HepG2 (cell line): ENCODE measurements around the gene SNX9. TPM values are rescaled to one million over a fixed set of nuclear protein-coding genes. Genes with fewer than 3 reads are reported as not detected.
A peak's percentile ranks its signal among the peaks of the same experiment; 100 is the strongest.

Experiments
- ATAC-seq: fragments of 200-7000 bp; cut with Tn5 transposase; 3 replicates; pipeline ENCODE4 v1.9.1; 2020; ENCODE audit warnings: mild to moderate bottlenecking, moderate library complexity
- BruUV-seq: library from RNA; stranded (reverse); fragments of 400-500 nt; replicated peaks from 2 replicates; lab custom pipeline; 2021; lab: Mats Ljungman, UMichigan
- CTCF ChIA-PET: fragments of 300-600 bp; formaldehyde crosslinking; extraction: SDS; loops from one replicate; lab custom pipeline; 2021; ENCODE audit warnings: low total read pairs, inconsistent platforms, low intra/inter-chr PET ratio; lab: Yijun Ruan, JAX
- POLR2A ChIA-PET: fragments of 350-600 bp; sonication (Branson Sonifier 250); formaldehyde crosslinking; loops from one replicate; lab custom pipeline; 2020; ENCODE audit warnings: antibody characterized with exemption, inconsistent platforms; lab: Yijun Ruan, JAX
- DNase-seq: peaks from one replicate; pipeline ENCODE4 v3.0.0-alpha.2; 2015; ENCODE audit warnings: low spot score
- FAIRE-seq: peaks from 3 replicates; lab custom pipeline; 2011; peaks lifted over from hg19 to GRCh38; lab: Jason Lieb, UNC
- H2AFZ ChIP-seq: one replicate; pipeline ENCODE4 v1.6.1; 2011; ENCODE audit warnings: low read length, inconsistent platforms
- H3K27ac ChIP-seq: fragments of 300-600 bp; 3 replicates; pipeline ENCODE4 v1.8.0; 2011; ENCODE audit warnings: mixed run types, mild to moderate bottlenecking, mixed read lengths, low read length, inconsistent platforms; ENCODE audit not compliant: insufficient read depth; ENCODE audit errors: extremely low read length
- H3K27me3 ChIP-seq, 2 experiments: fragments of 200-600 bp in 1 of 2; 2 replicates in 1 of 2; 3 replicates in 1 of 2; pipeline versions ENCODE4 v1.6.0 to v1.8.0; 2011; ENCODE audit warnings: low read length in 2 of 2, mild to moderate bottlenecking in 2 of 2, moderate library complexity in 2 of 2, inconsistent platforms in 1 of 2; ENCODE audit not compliant: insufficient read depth in 2 of 2, control insufficient read depth in 1 of 2
- H3K36me3 ChIP-seq, 2 experiments: fragments of 200-600 bp in 1 of 2; replicated peaks in 1 of 2; 2 replicates in 1 of 2; 3 replicates in 1 of 2; pipeline versions ENCODE4 v1.5.1 to v1.8.0; 2011; ENCODE audit warnings: low read length in 2 of 2, inconsistent platforms in 1 of 2; ENCODE audit not compliant: insufficient read depth in 2 of 2, control insufficient read depth in 1 of 2
- H3K4me1 ChIP-seq: 2 replicates; pipeline ENCODE4 v1.5.1; 2012; ENCODE audit warnings: low read length, inconsistent platforms; ENCODE audit not compliant: insufficient read depth
- H3K4me2 ChIP-seq: 2 replicates; pipeline ENCODE4 v1.6.0; 2011; ENCODE audit warnings: low read depth, low read length, inconsistent platforms
- H3K4me3 ChIP-seq, 3 experiments: fragments of 200-600 bp in 1 of 3; sonication (generic), shearing (Covaris generic) in 1 of 3; replicated peaks in 1 of 3; 2 replicates each; pipeline ENCODE4 v1.5.1; 2011 to 2016; ENCODE audit warnings: low read length in 3 of 3, inconsistent platforms in 2 of 3, low read depth in 2 of 3, mild to moderate bottlenecking in 2 of 3, control low read depth in 1 of 3, mixed read lengths in 1 of 3; ENCODE audit not compliant: insufficient read depth in 1 of 3
- H3K79me2 ChIP-seq: one replicate; pipeline ENCODE4 v1.6.1; 2011; ENCODE audit warnings: low read length, inconsistent platforms; ENCODE audit not compliant: insufficient read depth
- H3K9ac ChIP-seq: 2 replicates; pipeline ENCODE4 v1.6.0; 2011; ENCODE audit warnings: mild to moderate bottlenecking, low read depth, low read length, inconsistent platforms; ENCODE audit not compliant: insufficient read depth
- H3K9me3 ChIP-seq: 2 replicates; pipeline ENCODE4 v1.5.1; 2012; ENCODE audit warnings: mild to moderate bottlenecking, low read length
- H4K20me1 ChIP-seq: 2 replicates; pipeline ENCODE4 v1.6.0; 2011; ENCODE audit warnings: inconsistent platforms, mild to moderate bottlenecking, low read length, moderate library complexity; ENCODE audit not compliant: insufficient read depth
- AKAP8 ChIP-seq: sonication (generic); formaldehyde crosslinking; IDR thresholded peaks from 2 replicates; pipeline ENCODE4 v1.5.1; 2020; ENCODE audit warnings: mild to moderate bottlenecking, missing genetic modification reagents
- ELF1 ChIP-seq: sonication (generic); formaldehyde crosslinking; IDR thresholded peaks from 2 replicates; pipeline ENCODE4 v1.4.0; 2020; ENCODE audit warnings: missing genetic modification reagents
- HCFC1 ChIP-seq: fragments of 150-350 bp; IDR thresholded peaks from 2 replicates; pipeline ENCODE4 v1.6.1; 2014; ENCODE audit warnings: low read depth, low read length
- HHEX ChIP-seq: IDR thresholded peaks from 2 replicates; pipeline ENCODE4 v1.6.1; 2016; ENCODE audit warnings: control low read depth
- MAFG ChIP-seq: sonication (generic); formaldehyde crosslinking; IDR thresholded peaks from 2 replicates; pipeline ENCODE4 v1.5.1; 2020; ENCODE audit warnings: mild to moderate bottlenecking, missing genetic modification reagents
- RBFOX2 ChIP-seq: fragments of 200-400 bp; formaldehyde crosslinking; IDR thresholded peaks from 2 replicates; pipeline ENCODE4 v1.6.1; 2017; ENCODE audit warnings: low read depth, mild to moderate bottlenecking, low read length
- SAP130 ChIP-seq: IDR thresholded peaks from 2 replicates; pipeline ENCODE4 v1.6.1; 2016; ENCODE audit warnings: low read depth
- SOX5 ChIP-seq: IDR thresholded peaks from 2 replicates; pipeline ENCODE4 v1.6.1; 2016; ENCODE audit warnings: borderline replicate concordance
- SRF ChIP-seq: IDR thresholded peaks from 2 replicates; pipeline ENCODE4 v1.6.1; 2011; ENCODE audit warnings: mild to moderate bottlenecking, low read depth, low read length, moderate library complexity
- ZNF12 ChIP-seq: sonication (generic); formaldehyde crosslinking; IDR thresholded peaks from 2 replicates; pipeline ENCODE4 v1.5.0; 2020; ENCODE audit warnings: missing genetic modification reagents
- ZNF235 ChIP-seq: sonication (generic); formaldehyde crosslinking; IDR thresholded peaks from 2 replicates; pipeline ENCODE4 v1.8.1; 2023; ENCODE audit warnings: mild to moderate bottlenecking, missing genetic modification reagents, borderline replicate concordance
- WGBS: methylation state at CpG from one replicate; pipeline ENCODE4 v1.1.6; 2017; ENCODE audit warnings: low lambda C conversion rate; 5-methylcytosine and 5-hydroxymethylcytosine counted together
- in situ Hi-C: cut with HindIII; loops from 2 replicates; pipeline ENCODE4 v1.10.0; 2017; ENCODE audit warnings: low pct_unique_long_range_greater_than_20kb; ENCODE audit not compliant: extremely low pct_ligation_motif_present
- intact Hi-C: fragments of 100-400 bp; cut with micrococcal nuclease; formaldehyde crosslinking; loops from one replicate; pipeline ENCODE4 v1.10.0; 2022; ENCODE audit not compliant: unreplicated experiment
- polyA plus RNA-seq, 8 experiments: library from polyadenylated mRNA; depleted of rRNA in 3 of 8; stranded (reverse) in 7 of 8; unstranded in 1 of 8; fragments of >200 nt; fragmentation: Illumina TruSeq in 4 of 8; extraction: Trizol in 4 of 8; gene quantifications; 2 replicates each; pipeline versions ENCODE4 v1.2.1 to v1.2.3, GENCODE V29; 2011 to 2016; ENCODE audit warnings: low read depth in 4 of 8, missing spikeins in 1 of 8, mixed read lengths in 1 of 8; ENCODE audit not compliant: insufficient read depth in 1 of 8
- total RNA-seq, 5 experiments: library from RNA; depleted of rRNA; stranded (reverse); fragments of >200 nt; fragmentation: Illumina TruSeq; extraction: Trizol; gene quantifications; 2 replicates each; pipeline ENCODE4 v1.2.3, GENCODE V29; 2016; ENCODE audit warnings: low read depth in 1 of 5
- TF ChIP-seq, protein P1 (sequence below): sonication (generic); formaldehyde crosslinking; IDR thresholded peaks from 2 replicates; pipeline ENCODE4 v1.5.1; 2020; ENCODE audit warnings: mild to moderate bottlenecking, missing genetic modification reagents, borderline replicate concordance
- TF ChIP-seq, protein P2 (sequence below): sonication (generic); formaldehyde crosslinking; IDR thresholded peaks from 2 replicates; pipeline ENCODE4 v1.5.1; 2020; ENCODE audit warnings: mild to moderate bottlenecking, missing genetic modification reagents, borderline replicate concordance
- TF ChIP-seq, protein P3 (sequence below): IDR thresholded peaks from 2 replicates; pipeline ENCODE4 v1.6.1; 2016; ENCODE audit warnings: mild to moderate bottlenecking
- TF ChIP-seq, protein P4 (sequence below): sonication (generic); formaldehyde crosslinking; IDR thresholded peaks from 2 replicates; pipeline ENCODE4 v1.5.0; 2020; ENCODE audit warnings: mild to moderate bottlenecking, missing genetic modification reagents

Gene SNX9
- total and polyA plus RNA-seq, 2 of the 13 experiments (the other 11 are each of a cell fraction or from before 2014, with no cell fraction given) = 21.9 to 36.0 TPM

DNA sequence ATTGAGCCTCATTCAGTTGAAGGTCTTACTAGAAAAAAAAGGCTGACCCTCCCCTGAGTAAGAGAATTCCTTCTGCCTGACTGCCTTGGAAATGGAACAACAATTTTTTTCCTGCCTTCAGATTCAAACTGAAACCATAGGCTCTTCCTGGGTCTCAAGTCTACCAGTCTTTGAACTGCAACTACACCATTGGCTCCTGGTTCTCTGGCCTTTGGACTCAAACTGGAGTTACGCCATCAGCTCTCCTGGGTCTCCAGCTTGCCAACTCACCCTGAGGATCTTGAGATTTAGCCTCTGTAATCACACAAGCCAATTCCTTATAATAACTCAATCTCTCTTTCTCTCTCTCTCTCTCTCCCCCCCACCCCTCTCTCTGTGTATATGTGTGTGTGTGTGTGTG lies 36.0 kb upstream of the SNX9 start:
- no TSS peak for BruUV-seq
- WGBS = 0% methylated on average over 1 of the region's 1 CpG
- no peak overlapping the region for H3K4me3 ChIP-seq
- DNase-seq (peak; percentile 70), ATAC-seq (peak; percentile 90), FAIRE-seq (peak; percentile 69)
- H3K27ac ChIP-seq = no peak overlapping the region
- peaks cover 9% of the 10 kb centered on the region for H3K4me1 ChIP-seq
- ChIA-PET CTCF (no interaction called here), POLR2A (no interaction called here)
- in situ Hi-C loops = no loop called here
- H3K9me3 ChIP-seq = no peaks in the 10 kb centered on the region
- peak overlapping the region; percentile 41 for H3K4me2 ChIP-seq
- no peaks in the 10 kb centered on the region for H3K79me2 ChIP-seq
- H4K20me1 ChIP-seq = no peaks in the 10 kb centered on the region
- no peaks in the 10 kb centered on the region for H3K36me3 ChIP-seq
- H3K9ac ChIP-seq = no peak overlapping the region
- intact Hi-C loops = no loop called here
- 0 out of 5 replicates have a peak, but pooled peaks cover 0 to under 1% of the 10 kb centered on the region in 2 experiments for H3K27me3 ChIP-seq
- no peak overlapping the region for H2AFZ ChIP-seq
- TF ChIP-seq ZNF12 (CRISPR knock-in tag) (no peak; the same call in 1 of the 2 replicates), HHEX (CRISPR knock-in tag) (no peak), SRF (no peak), AKAP8 (CRISPR knock-in tag) (no peak), SAP130 (CRISPR knock-in tag) (0 out of 2 replicates have a peak, but pooled peaks have one; percentile 38), SOX5 (CRISPR knock-in tag) (no peak), HCFC1 (no peak), ELF1 (CRISPR knock-in tag) (peak; percentile 59; the same call in 1 of the 2 replicates), ZNF235 (no peak), RBFOX2 (no peak), MAFG (CRISPR knock-in tag) (no peak)
- TF ChIP-seq, protein P1, sequence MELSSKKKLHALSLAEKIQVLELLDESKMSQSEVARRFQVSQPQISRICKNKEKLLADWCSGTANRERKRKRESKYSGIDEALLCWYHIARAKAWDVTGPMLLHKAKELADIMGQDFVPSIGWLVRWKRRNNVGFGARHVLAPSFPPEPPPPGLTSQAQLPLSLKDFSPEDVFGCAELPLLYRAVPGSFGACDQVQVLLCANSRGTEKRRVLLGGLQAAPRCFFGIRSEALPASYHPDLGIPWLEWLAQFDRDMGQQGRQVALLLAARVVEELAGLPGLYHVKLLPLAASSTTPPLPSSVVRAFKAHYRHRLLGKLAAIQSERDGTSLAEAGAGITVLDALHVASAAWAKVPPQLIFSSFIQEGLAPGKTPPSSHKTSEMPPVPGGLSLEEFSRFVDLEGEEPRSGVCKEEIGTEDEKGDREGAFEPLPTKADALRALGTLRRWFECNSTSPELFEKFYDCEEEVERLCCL (CRISPR knock-in tag) = no peak
- TF ChIP-seq, protein P2, sequence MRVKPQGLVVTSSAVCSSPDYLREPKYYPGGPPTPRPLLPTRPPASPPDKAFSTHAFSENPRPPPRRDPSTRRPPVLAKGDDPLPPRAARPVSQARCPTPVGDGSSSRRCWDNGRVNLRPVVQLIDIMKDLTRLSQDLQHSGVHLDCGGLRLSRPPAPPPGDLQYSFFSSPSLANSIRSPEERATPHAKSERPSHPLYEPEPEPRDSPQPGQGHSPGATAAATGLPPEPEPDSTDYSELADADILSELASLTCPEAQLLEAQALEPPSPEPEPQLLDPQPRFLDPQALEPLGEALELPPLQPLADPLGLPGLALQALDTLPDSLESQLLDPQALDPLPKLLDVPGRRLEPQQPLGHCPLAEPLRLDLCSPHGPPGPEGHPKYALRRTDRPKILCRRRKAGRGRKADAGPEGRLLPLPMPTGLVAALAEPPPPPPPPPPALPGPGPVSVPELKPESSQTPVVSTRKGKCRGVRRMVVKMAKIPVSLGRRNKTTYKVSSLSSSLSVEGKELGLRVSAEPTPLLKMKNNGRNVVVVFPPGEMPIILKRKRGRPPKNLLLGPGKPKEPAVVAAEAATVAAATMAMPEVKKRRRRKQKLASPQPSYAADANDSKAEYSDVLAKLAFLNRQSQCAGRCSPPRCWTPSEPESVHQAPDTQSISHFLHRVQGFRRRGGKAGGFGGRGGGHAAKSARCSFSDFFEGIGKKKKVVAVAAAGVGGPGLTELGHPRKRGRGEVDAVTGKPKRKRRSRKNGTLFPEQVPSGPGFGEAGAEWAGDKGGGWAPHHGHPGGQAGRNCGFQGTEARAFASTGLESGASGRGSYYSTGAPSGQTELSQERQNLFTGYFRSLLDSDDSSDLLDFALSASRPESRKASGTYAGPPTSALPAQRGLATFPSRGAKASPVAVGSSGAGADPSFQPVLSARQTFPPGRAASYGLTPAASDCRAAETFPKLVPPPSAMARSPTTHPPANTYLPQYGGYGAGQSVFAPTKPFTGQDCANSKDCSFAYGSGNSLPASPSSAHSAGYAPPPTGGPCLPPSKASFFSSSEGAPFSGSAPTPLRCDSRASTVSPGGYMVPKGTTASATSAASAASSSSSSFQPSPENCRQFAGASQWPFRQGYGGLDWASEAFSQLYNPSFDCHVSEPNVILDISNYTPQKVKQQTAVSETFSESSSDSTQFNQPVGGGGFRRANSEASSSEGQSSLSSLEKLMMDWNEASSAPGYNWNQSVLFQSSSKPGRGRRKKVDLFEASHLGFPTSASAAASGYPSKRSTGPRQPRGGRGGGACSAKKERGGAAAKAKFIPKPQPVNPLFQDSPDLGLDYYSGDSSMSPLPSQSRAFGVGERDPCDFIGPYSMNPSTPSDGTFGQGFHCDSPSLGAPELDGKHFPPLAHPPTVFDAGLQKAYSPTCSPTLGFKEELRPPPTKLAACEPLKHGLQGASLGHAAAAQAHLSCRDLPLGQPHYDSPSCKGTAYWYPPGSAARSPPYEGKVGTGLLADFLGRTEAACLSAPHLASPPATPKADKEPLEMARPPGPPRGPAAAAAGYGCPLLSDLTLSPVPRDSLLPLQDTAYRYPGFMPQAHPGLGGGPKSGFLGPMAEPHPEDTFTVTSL (CRISPR knock-in tag) = 0 out of 2 replicates have a peak, but pooled peaks have one; percentile 16
- TF ChIP-seq, protein P3, sequence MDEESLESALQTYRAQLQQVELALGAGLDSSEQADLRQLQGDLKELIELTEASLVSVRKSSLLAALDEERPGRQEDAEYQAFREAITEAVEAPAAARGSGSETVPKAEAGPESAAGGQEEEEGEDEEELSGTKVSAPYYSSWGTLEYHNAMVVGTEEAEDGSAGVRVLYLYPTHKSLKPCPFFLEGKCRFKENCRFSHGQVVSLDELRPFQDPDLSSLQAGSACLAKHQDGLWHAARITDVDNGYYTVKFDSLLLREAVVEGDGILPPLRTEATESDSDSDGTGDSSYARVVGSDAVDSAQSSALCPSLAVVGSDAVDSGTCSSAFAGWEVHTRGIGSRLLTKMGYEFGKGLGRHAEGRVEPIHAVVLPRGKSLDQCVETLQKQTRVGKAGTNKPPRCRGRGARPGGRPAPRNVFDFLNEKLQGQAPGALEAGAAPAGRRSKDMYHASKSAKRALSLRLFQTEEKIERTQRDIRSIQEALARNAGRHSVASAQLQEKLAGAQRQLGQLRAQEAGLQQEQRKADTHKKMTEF (CRISPR knock-in tag) = peak; percentile 34; the same call in 1 of the 2 replicates
- TF ChIP-seq, protein P4, sequence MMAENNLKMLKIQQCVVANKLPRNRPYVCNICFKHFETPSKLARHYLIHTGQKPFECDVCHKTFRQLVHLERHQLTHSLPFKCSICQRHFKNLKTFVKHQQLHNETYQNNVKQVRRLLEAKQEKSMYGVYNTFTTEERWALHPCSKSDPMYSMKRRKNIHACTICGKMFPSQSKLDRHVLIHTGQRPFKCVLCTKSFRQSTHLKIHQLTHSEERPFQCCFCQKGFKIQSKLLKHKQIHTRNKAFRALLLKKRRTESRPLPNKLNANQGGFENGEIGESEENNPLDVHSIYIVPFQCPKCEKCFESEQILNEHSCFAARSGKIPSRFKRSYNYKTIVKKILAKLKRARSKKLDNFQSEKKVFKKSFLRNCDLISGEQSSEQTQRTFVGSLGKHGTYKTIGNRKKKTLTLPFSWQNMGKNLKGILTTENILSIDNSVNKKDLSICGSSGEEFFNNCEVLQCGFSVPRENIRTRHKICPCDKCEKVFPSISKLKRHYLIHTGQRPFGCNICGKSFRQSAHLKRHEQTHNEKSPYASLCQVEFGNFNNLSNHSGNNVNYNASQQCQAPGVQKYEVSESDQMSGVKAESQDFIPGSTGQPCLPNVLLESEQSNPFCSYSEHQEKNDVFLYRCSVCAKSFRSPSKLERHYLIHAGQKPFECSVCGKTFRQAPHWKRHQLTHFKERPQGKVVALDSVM = 0 out of 2 replicates have a peak, but pooled peaks have one; percentile 31
